Astrocyte of the spinal cord (primary cell): ENCODE results near the gene DENND1A.
A peak's percentile ranks its signal among the peaks of the same experiment; 100 is the strongest.
"Not testable (repeated sequence)": the region's sequence is repeated elsewhere in the genome, so short reads cannot be mapped to it uniquely, and the experiment has no call there.

ENCODE experiments used
- DNase-seq: peaks from one replicate; pipeline ENCODE4 v3.0.0; 2011; ENCODE audit warnings: low read depth, low spot score
- H3K4me3 ChIP-seq: 2 replicates; pipeline ENCODE4 v1.5.1; 2011; ENCODE audit warnings: low read depth, mild to moderate bottlenecking, low read length, moderate library complexity
- CTCF ChIP-seq: IDR thresholded peaks from 2 replicates; pipeline ENCODE4 v1.5.1; 2012; ENCODE audit warnings: low read depth, mild to moderate bottlenecking, low read length, inconsistent platforms
- in situ Hi-C: cut with HindIII; loops from 2 replicates; pipeline ENCODE4 v1.10.0; 2017; ENCODE audit warnings: low sequenced_read_pairs

Gene DENND1A

DNA sequence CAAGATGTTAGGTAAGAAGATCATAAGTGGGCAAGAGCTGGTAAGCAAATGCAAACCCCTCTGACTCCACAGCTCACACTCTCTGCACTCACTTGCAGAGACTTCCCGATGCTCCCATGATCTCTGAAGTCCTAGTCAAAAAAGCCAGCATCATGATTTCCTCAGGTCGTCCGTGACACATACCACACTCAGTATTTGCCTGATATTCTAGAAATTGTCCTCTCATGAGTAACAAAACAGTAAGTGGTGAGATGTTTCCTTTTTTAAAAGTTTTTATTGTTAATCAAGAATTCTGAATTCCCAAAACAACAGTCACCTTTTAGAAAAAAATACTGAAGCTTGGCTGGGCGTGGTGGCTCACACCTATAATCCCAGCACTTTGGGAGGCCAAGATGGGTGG lies 194.6 kb downstream of the DENND1A start:
- no peak for TF ChIP-seq CTCF
- H3K4me3 ChIP-seq = no peak overlapping the region
- in situ Hi-C loops = no loop called here
- DNase-seq = no peak

- H3K4me3 ChIP-seq, DNase-seq, in situ Hi-C loops: not testable (repeated sequence)
Measured at GRCh38 chr9:123728571-123728970, 201.4 kb downstream of the DENND1A start.

DNA sequence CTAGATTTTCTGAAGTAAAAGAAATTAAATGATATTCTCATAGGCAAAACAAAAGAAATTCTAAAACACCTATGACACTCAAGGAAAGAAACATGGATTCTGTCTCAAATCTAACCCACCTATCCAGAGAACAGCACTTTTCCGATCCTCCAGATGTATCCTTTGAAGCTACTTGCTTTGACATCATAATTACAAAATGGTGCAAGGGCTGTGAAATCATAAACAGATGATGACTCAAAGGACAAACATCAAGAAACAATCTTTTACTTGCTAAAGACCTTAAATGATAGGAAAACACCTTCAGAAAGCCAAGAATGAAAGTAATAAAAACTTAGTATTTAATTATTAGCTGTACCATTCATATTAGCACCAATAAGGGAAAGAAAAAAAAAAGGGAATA lies 202.6 kb downstream of the DENND1A start:
- in situ Hi-C loops = no loop called here
- no peak for DNase-seq
- H3K4me3 ChIP-seq = no peak overlapping the region
- no peak for TF ChIP-seq CTCF

DNA sequence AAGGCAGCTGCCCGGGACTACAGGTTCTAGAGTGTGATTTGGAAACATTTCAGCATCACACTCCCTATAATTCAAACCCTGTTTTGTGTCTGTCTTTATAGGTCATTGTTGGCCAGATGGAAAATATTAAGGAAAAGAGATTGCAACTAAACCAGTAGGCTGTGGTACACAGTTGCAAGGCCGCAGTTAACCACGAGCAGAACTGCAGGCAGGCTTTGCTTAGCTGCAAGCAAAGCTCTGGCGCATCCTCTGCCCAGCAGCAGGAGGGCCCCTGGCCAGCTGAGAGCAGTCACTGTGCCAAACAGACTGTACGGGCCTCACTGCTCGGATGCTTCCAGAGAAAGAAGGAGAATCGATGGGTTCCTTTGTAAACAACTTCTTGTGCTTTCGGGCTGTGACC lies 204.5 kb downstream of the DENND1A start:
- no peak for TF ChIP-seq CTCF
- in situ Hi-C loops = no loop called here
- DNase-seq = peak; percentile 59
- no peak overlapping the region for H3K4me3 ChIP-seq

- DNase-seq = peak; percentile 50
Measured at GRCh38 chr9:123724211-123724796, 205.6 kb downstream of the DENND1A start.

DNA sequence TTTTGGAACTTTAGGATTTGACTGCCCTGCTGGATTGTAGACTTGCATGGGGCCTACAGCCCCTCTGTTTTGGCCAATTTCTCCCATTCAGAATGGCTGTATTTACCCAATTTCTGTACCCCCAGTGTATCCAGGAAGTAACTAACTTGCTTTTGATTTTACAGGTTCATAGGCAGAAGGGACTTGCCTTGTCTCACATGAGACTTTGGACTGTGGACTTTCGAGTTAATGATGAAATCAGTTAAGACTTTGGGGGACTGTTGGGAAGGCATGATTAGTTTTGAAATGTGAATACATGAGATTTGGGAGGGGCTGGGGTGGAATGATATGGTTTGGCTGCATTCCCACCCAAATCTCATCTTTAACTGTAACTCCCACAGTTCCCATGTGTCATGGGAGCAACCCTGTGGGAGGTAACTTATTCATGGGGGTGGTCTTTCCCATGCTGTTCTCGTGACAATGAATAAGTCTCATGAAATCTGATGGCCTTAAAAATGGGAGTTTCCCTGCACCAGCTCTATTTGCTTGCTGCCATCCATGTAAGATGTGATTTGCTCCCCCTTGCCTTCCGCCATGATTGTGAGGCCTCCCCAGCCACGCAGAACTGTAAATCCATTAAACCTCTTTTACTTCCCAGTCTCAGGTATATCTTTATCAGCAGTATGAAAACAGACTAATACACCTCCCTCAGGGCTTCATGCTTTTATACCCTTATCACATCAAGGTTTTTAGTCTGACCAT lies 206.6 kb downstream of the DENND1A start:
- H3K4me3 ChIP-seq = no peak overlapping the region
- no peak for DNase-seq
- in situ Hi-C loops = no loop called here
- no peak for TF ChIP-seq CTCF

More at GRCh38 chr9:123724211-123724796, 205.6 kb downstream of the DENND1A start:
- H3K4me3 ChIP-seq = no peak overlapping the region
- no peak for TF ChIP-seq CTCF
- in situ Hi-C loops = no loop called here

GRCh38 chr9:123722378-123722777 lies 207.5 kb downstream of the DENND1A start:
- DNase-seq = no peak
- no peak overlapping the region for H3K4me3 ChIP-seq
- TF ChIP-seq CTCF = no peak
- in situ Hi-C loops = no loop called here
